SJSA1 (cell line): ENCODE results near the gene TSFM. TPM values are rescaled to one million over a fixed set of nuclear protein-coding genes. Genes with fewer than 3 reads are reported as not detected.

ENCODE experiments used
- total RNA-seq: library from RNA; depleted of rRNA; stranded (reverse); fragments of >200 nt; shearing (Covaris generic); gene quantifications from 2 replicates; pipeline ENCODE4 v1.2.3, GENCODE V29; 2014; rRNA removed

Gene TSFM
- total RNA-seq, 1 experiment from 2014 or later = 591 TPM

Other genes starting within 250 kb of the TSFM start
- 3,855 and 4,325 TPM in 2 replicates for gene DCTN2, start 235.6 kb upstream of the TSFM start, total RNA-seq
- gene KIF5A, start 232.7 kb upstream of the TSFM start, total RNA-seq = 2.1 and 2.8 TPM in 2 replicates
- gene PIP4K2C, start 191.6 kb upstream of the TSFM start, total RNA-seq = 544 and 654 TPM in 2 replicates
- 187 and 286 TPM in 2 replicates for gene DTX3, start 178.0 kb upstream of the TSFM start, total RNA-seq
- 107 and 145 TPM in 2 replicates for gene ARHGEF25, start 171.4 kb upstream of the TSFM start, total RNA-seq
- 841 and 950 TPM in 2 replicates for gene B4GALNT1, start 149.6 kb upstream of the TSFM start, total RNA-seq
- gene OS9, start 88.7 kb upstream of the TSFM start, total RNA-seq = 4,436 and 6,328 TPM in 2 replicates
- 0.78 and 0.89 TPM in 2 replicates for gene AGAP2, start 44.0 kb upstream of the TSFM start, total RNA-seq
- 429 and 571 TPM in 2 replicates for gene TSPAN31, start 37.7 kb upstream of the TSFM start, total RNA-seq
- gene CDK4, start 30.5 kb upstream of the TSFM start, total RNA-seq = 3,953 and 4,723 TPM in 2 replicates
- gene MARCHF9, start 27.7 kb upstream of the TSFM start, total RNA-seq = 88.7 and 107 TPM in 2 replicates
- 12.9 and 21.9 TPM in 2 replicates for gene CYP27B1, start 15.7 kb upstream of the TSFM start, total RNA-seq
- 173 and 193 TPM in 2 replicates for gene METTL1, start 10.7 kb upstream of the TSFM start, total RNA-seq
- 53.1 and 62.2 TPM in 2 replicates for gene EEF1AKMT3, start 10.2 kb upstream of the TSFM start, total RNA-seq
- gene AVIL, start 35.9 kb downstream of the TSFM start, total RNA-seq = 6.0 and 6.6 TPM in 2 replicates
- gene CTDSP2, start 63.9 kb downstream of the TSFM start, total RNA-seq = 420 and 508 TPM in 2 replicates
- gene ATP23, start 158.8 kb downstream of the TSFM start, total RNA-seq = 275 and 410 TPM in 2 replicates